K562 (cell line): ENCODE data around the gene CHN1. TPM values are rescaled to one million over a fixed set of nuclear protein-coding genes. Genes with fewer than 3 reads are reported as not detected.

Source experiments
- ATAC-seq: fragments of 200-7000 bp; cut with Tn5 transposase; 3 replicates; pipeline ENCODE4 v1.9.1; 2020; ENCODE audit warnings: moderate library complexity
- BruUV-seq: library from RNA; stranded (reverse); fragments of 400-500 nt; replicated peaks from 2 replicates; lab custom pipeline; 2021; lab: Mats Ljungman, UMichigan
- CTCF ChIA-PET: fragments of 300-600 bp; formaldehyde crosslinking; extraction: SDS; loops from one replicate; lab custom pipeline; 2021; ENCODE audit warnings: low intra/inter-chr PET ratio; lab: Yijun Ruan, JAX
- POLR2A ChIA-PET: fragments of 300-600, 350-650 bp; sonication (Branson Sonifier 250); formaldehyde crosslinking; extraction: SDS; loops from one replicate; lab custom pipeline; 2021; ENCODE audit warnings: antibody characterized with exemption, inconsistent platforms; lab: Yijun Ruan, JAX
- DNase-seq, 4 experiments: peaks; one replicate each; pipeline versions ENCODE4 v3.0.0 to v3.0.0-alpha.2; 2011 to 2018; ENCODE audit warnings: low spot score in 3 of 4, mixed read lengths in 3 of 4; ENCODE audit errors: extremely low read depth in 1 of 4
- FAIRE-seq: peaks from 2 replicates; lab custom pipeline; 2011; peaks lifted over from hg19 to GRCh38; lab: Jason Lieb, UNC
- H2AFZ ChIP-seq: 2 replicates; pipeline ENCODE4 v1.6.0; 2011; ENCODE audit warnings: low read depth, low read length, control low read depth, inconsistent platforms
- H3K27ac ChIP-seq: fragments of 200-600 bp; 3 replicates; pipeline ENCODE4 v1.8.0; 2011; ENCODE audit warnings: low read depth, mild to moderate bottlenecking, control low read depth, inconsistent platforms, low read length, moderate library complexity, mixed read lengths; ENCODE audit errors: extremely low read depth
- H3K27me3 ChIP-seq, 2 experiments: fragments of 300-600 bp in 1 of 2; 2 replicates in 1 of 2; 3 replicates in 1 of 2; pipeline versions ENCODE4 v1.6.0 to v1.8.0; 2011; ENCODE audit warnings: inconsistent platforms in 2 of 2, low read length in 2 of 2, mild to moderate bottlenecking in 1 of 2, mixed read lengths in 1 of 2, moderate library complexity in 1 of 2; ENCODE audit not compliant: control insufficient read depth in 2 of 2, insufficient read depth in 2 of 2
- H3K36me3 ChIP-seq: fragments of 300-600 bp; 3 replicates; pipeline ENCODE4 v1.8.0; 2011; ENCODE audit warnings: mild to moderate bottlenecking, low read length, inconsistent platforms; ENCODE audit not compliant: control insufficient read depth, insufficient read depth
- H3K4me1 ChIP-seq, 2 experiments: fragments of 200-600 bp in 1 of 2; replicated peaks in 1 of 2; 2 replicates in 1 of 2; 3 replicates in 1 of 2; pipeline versions ENCODE4 v1.5.1 to v1.8.0; 2011; ENCODE audit warnings: inconsistent platforms in 2 of 2, low read length in 2 of 2, mild to moderate bottlenecking in 1 of 2, mixed read lengths in 1 of 2, moderate library complexity in 1 of 2; ENCODE audit not compliant: control insufficient read depth in 2 of 2, insufficient read depth in 2 of 2
- H3K4me2 ChIP-seq: 2 replicates; pipeline ENCODE4 v1.6.1; 2011; ENCODE audit warnings: low read length, control low read depth, inconsistent platforms, mixed read lengths; ENCODE audit not compliant: insufficient read depth
- H3K4me3 ChIP-seq: fragments of 200-600 bp; sonication (generic), shearing (Covaris generic); 2 replicates; pipeline ENCODE4 v1.5.1; 2016; ENCODE audit warnings: control low read depth, inconsistent platforms
- H3K79me2 ChIP-seq: fragments of 200-600 bp; 3 replicates; pipeline ENCODE4 v1.8.0; 2011; ENCODE audit warnings: low read length, inconsistent platforms; ENCODE audit not compliant: control insufficient read depth, insufficient read depth
- H3K9ac ChIP-seq, 2 experiments: 2 replicates each; pipeline versions ENCODE4 v1.6.0 to v1.6.1; 2011; ENCODE audit warnings: low read depth in 2 of 2, low read length in 2 of 2, control low read depth in 1 of 2, inconsistent platforms in 1 of 2, mild to moderate bottlenecking in 1 of 2, mixed read lengths in 1 of 2; ENCODE audit not compliant: insufficient read depth in 1 of 2
- H3K9me1 ChIP-seq: one replicate; pipeline ENCODE4 v1.6.0; 2011; ENCODE audit warnings: inconsistent platforms, mild to moderate bottlenecking, low read length, moderate library complexity; ENCODE audit not compliant: control insufficient read depth, insufficient read depth
- H3K9me3 ChIP-seq: replicated peaks from 2 replicates; pipeline ENCODE4 v1.5.1; 2011; ENCODE audit warnings: low read depth, low read length, inconsistent platforms; ENCODE audit not compliant: control insufficient read depth, insufficient read depth
- H4K20me1 ChIP-seq: replicated peaks from 2 replicates; pipeline ENCODE4 v1.6.1; 2011; ENCODE audit warnings: low read length, inconsistent platforms, mixed read lengths; ENCODE audit not compliant: control insufficient read depth, insufficient read depth
- CEBPG ChIP-seq, 3 experiments: fragments of 200-800 bp in 1 of 3; sonication (Bioruptor generic) in 1 of 3; sonication (generic) in 1 of 3; formaldehyde crosslinking in 1 of 3; IDR thresholded peaks in 2 of 3; conservative IDR thresholded peaks in 1 of 3; 2 replicates each; pipeline versions ENCODE4 v1.6.1 to v1.8.0; 2016 to 2022; ENCODE audit warnings: missing compliant biosample characterization in 2 of 3, missing genetic modification characterization in 2 of 3, mild to moderate bottlenecking in 1 of 3, missing genetic modification reagents in 1 of 3
- EGR1 ChIP-seq: fragments of 450-650 bp; conservative IDR thresholded peaks from 2 replicates; pipeline ENCODE4 v1.6.1; 2017; ENCODE audit warnings: mild to moderate bottlenecking
- MED1 ChIP-seq: sonication (generic); formaldehyde crosslinking; IDR thresholded peaks from 2 replicates; pipeline ENCODE4 v1.8.1; 2023; ENCODE audit warnings: missing genetic modification reagents, borderline replicate concordance
- ZBTB17 ChIP-seq: fragments of 450-650 bp; formaldehyde crosslinking; IDR thresholded peaks from 2 replicates; pipeline ENCODE4 v1.4.0; 2020; ENCODE audit warnings: mild to moderate bottlenecking
- ZBTB43 ChIP-seq: sonication (generic); formaldehyde crosslinking; IDR thresholded peaks from 2 replicates; pipeline ENCODE4 v1.8.0; 2023; ENCODE audit warnings: mild to moderate bottlenecking, missing genetic modification reagents
- WGBS: fragments of 100-300 bp; shearing (Covaris generic); methylation state at CpG from one replicate; pipeline ENCODE4 v1.1.6; 2016; ENCODE audit warnings: low coverage, mixed read lengths; ENCODE audit not compliant: insufficient coverage; ENCODE audit errors: missing lambda C conversion rate; 5-methylcytosine and 5-hydroxymethylcytosine counted together
- in situ Hi-C: fragments of 300-500 bp; cut with MboI; formaldehyde crosslinking; loops from 4 replicates; pipeline ENCODE4 v1.15.0; 2018; ENCODE audit warnings: inconsistent platforms, mixed read lengths
- intact Hi-C: fragments of 100-400 bp; cut with micrococcal nuclease; formaldehyde crosslinking; loops from 2 replicates; pipeline ENCODE4 v1.14.2; 2022
- polyA plus RNA-seq, 8 experiments: library from polyadenylated mRNA; depleted of rRNA in 4 of 8; stranded (reverse) in 5 of 8; unstranded in 3 of 8; fragments of >200 nt; fragmentation: Nextera tagmentation in 2 of 8; fragmentation: Illumina TruSeq in 1 of 8; extraction: Ambion mirVana in 2 of 8; extraction: Trizol in 1 of 8; gene quantifications; 2 replicates each; pipeline versions ENCODE4 v1.2.1 to v1.2.3, GENCODE V29; 2011 to 2014; ENCODE audit warnings: inconsistent platforms in 1 of 8, missing spikeins in 1 of 8
- total RNA-seq, 7 experiments: library from RNA; depleted of rRNA in 6 of 7; stranded (reverse); fragments of >200 nt in 6 of 7; fragmentation: Illumina TruSeq in 2 of 7; extraction: Trizol in 2 of 7; gene quantifications; 2 replicates each; pipeline versions ENCODE4 v1.2.1 to v1.2.3, GENCODE V29; 2011 to 2021; ENCODE audit warnings: low replicate concordance in 1 of 7
- TF ChIP-seq, protein P1 (sequence below): fragments of 250-450 bp; sonication (Bioruptor Pico); IDR thresholded peaks from 2 replicates; pipeline ENCODE4 v1.4.0; 2020; ENCODE audit warnings: mild to moderate bottlenecking

The CHN1 gene
- total and polyA plus RNA-seq, 9 of the 15 experiments (the other 6 are each of a cell fraction or from before 2014, with no cell fraction given), result 0.17 to 2.0 (median 0.87) TPM

DNA sequence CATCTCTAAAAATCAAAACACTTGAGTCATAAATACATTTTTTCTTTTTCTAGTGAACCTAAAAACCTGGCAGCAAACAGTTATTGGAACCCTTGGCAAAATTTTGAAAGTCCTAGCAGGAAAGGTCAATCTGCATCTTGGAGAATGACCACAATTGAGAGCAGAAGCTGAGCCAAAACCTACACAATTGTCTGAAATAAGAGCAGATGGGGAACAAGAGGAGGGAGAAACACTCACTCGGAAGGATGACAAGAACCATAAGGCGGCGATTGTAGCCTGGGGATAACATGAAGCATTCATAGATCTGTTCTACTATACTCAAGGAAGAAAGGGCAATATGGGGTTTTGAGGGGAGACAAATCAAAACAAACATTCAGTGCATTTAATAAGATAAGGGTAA lies 117.0 kb downstream of the CHN1 start:
- DNase-seq (no peak), ATAC-seq (no peak), FAIRE-seq (no peak)
- Histone ChIP-seq H3K79me2 (no peaks in the 10 kb centered on the region), H3K9me3 (no peaks in the 10 kb centered on the region), H3K27ac (no peak overlapping the region), H3K4me2 (no peak overlapping the region), H2AFZ (no peak overlapping the region), H3K9me1 (no peaks in the 10 kb centered on the region), H3K9ac (no peak overlapping the region), H4K20me1 (no peaks in the 10 kb centered on the region), H3K27me3 (no peaks in the 10 kb centered on the region), H3K4me1 (no peaks in the 10 kb centered on the region), H3K36me3 (no peaks in the 10 kb centered on the region), H3K4me3 (no peak overlapping the region)
- no TSS peak for BruUV-seq
- ChIA-PET POLR2A (no interaction called here), CTCF (no interaction called here)
- in situ Hi-C loops (no loop called here), intact Hi-C loops (no loop called here)
- 0% methylated on average over 3 of the region's 3 CpGs for WGBS
- TF ChIP-seq ZBTB17 (CRISPR knock-in tag) (no peak), CEBPG (CRISPR knock-in tag; IDR thresholded peaks at IDR 0.05) (no peak), CEBPG (tag; conservative IDR thresholded peaks at IDR 0.05 in 1 of 2, IDR thresholded peaks at IDR 0.05 in 1 of 2) (no peak), MED1 (CRISPR knock-in tag) (no peak), EGR1 (no peak), ZBTB43 (CRISPR knock-in tag) (no peak)
- TF ChIP-seq, protein P1, sequence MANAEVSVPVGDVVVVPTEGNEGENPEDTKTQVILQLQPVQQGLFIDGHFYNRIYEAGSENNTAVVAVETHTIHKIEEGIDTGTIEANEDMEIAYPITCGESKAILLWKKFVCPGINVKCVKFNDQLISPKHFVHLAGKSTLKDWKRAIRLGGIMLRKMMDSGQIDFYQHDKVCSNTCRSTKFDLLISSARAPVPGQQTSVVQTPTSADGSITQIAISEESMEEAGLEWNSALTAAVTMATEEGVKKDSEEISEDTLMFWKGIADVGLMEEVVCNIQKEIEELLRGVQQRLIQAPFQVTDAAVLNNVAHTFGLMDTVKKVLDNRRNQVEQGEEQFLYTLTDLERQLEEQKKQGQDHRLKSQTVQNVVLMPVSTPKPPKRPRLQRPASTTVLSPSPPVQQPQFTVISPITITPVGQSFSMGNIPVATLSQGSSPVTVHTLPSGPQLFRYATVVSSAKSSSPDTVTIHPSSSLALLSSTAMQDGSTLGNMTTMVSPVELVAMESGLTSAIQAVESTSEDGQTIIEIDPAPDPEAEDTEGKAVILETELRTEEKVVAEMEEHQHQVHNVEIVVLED (CRISPR knock-in tag), result no peak
